NAMALWA (cell line): ENCODE measurements around the gene ZNF397.

Experiments
- DNase-seq: peaks from one replicate; pipeline ENCODE4 v3.0.0-alpha.2; 2015; ENCODE audit warnings: low spot score

The ZNF397 gene

DNA sequence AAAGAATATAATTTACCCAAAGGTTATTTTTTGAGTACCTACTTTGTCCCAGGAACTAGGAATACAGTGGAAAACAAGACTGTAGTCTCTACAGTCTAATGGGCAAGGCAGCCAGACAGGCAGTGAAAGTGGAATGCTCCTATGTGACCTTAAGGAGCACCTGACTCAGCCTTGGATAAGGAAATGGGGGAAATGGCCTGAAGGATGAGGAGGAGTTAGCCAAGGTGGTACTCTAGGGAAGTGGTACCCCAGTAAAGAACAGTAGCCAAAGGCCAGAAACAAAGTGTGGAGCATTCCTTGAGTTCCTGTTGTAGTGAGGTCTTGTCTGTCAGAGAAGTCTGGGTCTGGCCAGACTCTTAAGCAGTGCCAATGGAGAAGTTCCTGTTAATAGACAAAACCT lies 6.0 kb downstream of the ZNF397 start:
- no peak for DNase-seq

- DNase-seq, result peak; percentile 11
Measured at GRCh38 chr18:35247412-35248249, 6.8 kb downstream of the ZNF397 start.

DNA sequence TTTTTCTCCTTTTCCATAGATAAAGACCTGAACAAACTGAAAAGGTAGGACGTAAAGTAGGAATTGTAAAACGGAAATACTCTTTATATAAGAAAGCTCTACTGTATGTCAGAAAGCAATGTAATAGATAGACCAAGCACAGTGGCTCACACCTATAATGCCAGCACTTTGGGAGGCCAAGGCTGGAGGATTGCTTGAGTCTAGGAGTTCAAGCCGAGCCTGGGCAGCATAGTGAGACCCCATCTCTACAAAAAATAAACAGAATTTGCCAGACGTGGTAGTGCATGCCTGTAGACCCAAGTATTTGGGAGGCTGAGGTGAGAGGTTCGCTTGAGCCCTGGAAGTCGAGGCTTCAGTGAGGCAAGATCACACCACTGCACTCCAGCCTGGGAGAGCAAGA lies 7.6 kb downstream of the ZNF397 start:
- DNase-seq, result no peak

GRCh38 chr18:35252466-35252865 lies 11.6 kb downstream of the ZNF397 start:
- no peak for DNase-seq

DNA sequence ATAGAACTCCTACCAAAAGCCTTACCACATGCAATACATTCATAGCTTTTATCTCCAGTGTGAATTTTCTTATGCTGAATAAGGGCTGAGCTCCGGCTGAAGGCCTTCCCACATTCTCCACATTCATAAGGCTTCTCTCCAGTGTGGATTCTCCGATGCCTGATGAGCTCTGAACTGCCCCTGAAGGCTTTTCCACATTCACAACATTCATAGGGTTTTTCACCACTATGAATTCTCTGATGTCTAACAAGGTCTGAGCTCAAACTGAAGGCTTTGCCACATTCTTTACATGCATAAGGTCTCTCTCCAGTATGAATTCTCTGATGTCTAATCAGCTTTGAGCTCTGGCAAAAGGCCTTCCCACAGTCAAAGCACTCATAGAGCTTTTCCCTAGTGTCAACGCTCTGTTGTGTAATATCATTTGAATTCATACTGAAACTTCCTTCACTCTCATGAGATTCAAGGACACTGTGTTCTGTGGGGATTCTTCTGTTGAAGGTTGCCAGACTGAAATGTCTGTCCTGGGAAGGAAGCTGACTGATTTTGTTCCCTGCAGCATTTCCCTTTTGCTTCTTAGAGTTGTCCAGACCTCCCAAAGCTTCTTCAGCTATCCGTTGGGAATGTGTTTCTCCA lies 12.9 kb downstream of the ZNF397 start:
- DNase-seq, result no peak

DNA sequence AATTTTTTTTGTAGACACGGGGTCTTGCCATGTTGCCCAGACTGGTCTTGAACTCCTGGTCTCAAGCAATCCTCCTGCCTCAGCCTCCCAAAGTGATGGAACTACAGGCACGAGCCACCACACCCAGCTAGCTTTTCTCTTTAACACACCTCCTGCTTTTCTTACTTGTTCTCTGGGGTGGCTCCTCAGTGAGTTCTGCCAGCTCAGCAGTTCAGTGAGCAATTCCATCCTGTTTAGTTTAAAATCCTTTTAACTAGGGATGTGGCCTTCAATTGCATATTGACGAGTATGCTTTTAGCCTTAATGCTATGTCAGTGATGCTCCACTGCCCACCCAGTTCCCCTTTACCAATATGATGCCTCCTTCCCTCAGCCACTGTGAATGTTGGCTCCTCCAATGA lies 16.1 kb downstream of the ZNF397 start:
- no peak for DNase-seq

GRCh38 chr18:35264409-35264808 lies 23.6 kb downstream of the ZNF397 start:
- DNase-seq, result no peak

GRCh38 chr18:35267161-35267651 lies 26.4 kb downstream of the ZNF397 start:
- DNase-seq, result no peak

- no peak for DNase-seq
Measured at GRCh38 chr18:35267809-35268208, 27.0 kb downstream of the ZNF397 start.

DNA sequence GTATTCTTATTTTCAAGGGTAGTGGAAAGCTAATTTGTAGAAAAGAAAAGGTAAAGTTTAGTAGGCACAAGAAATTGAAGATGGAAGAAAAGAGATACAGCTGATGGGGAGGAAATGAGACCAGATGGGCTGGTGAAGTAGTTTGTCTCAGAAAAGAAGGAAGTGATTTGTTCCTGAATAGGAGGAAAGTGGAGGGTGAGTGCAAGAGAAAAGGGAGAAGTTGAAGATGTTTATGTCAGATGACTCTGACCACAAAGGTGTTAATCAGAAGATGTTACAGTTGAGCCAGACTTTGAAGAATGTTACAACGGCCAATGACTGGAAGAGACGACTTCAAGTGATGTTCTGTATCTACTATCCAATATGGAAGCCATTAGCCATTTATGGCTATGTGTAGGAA lies 28.0 kb downstream of the ZNF397 start:
- DNase-seq, result no peak

GRCh38 chr18:35271656-35272055 lies 30.8 kb downstream of the ZNF397 start:
- DNase-seq, result no peak

- DNase-seq, result no peak
Measured at GRCh38 chr18:35276267-35276666, 35.4 kb downstream of the ZNF397 start.

DNA sequence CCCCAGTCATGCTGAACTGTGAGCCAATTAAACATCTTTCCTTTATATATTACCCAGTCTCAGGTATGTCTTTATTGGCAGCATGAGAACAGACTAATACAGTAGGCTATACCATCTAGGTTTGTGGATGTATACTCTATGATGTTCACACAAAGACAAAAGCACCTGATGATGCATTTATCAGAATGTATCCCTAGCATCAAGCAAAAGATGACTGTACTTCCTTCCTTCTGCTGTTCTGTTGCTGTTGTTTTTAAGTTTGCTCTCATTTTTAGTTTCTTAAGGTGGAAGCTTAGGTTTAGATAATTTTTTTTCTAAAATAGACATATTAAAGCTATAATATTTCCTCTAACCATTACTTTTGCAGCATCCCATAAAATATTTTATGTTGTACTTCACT lies 36.8 kb downstream of the ZNF397 start:
- no peak for DNase-seq

- no peak for DNase-seq
Measured at GRCh38 chr18:35278085-35278484, 37.3 kb downstream of the ZNF397 start.

GRCh38 chr18:35278969-35279368 lies 38.1 kb downstream of the ZNF397 start:
- DNase-seq, result no peak

GRCh38 chr18:35282353-35282752 lies 41.5 kb downstream of the ZNF397 start:
- DNase-seq, result no peak

DNA sequence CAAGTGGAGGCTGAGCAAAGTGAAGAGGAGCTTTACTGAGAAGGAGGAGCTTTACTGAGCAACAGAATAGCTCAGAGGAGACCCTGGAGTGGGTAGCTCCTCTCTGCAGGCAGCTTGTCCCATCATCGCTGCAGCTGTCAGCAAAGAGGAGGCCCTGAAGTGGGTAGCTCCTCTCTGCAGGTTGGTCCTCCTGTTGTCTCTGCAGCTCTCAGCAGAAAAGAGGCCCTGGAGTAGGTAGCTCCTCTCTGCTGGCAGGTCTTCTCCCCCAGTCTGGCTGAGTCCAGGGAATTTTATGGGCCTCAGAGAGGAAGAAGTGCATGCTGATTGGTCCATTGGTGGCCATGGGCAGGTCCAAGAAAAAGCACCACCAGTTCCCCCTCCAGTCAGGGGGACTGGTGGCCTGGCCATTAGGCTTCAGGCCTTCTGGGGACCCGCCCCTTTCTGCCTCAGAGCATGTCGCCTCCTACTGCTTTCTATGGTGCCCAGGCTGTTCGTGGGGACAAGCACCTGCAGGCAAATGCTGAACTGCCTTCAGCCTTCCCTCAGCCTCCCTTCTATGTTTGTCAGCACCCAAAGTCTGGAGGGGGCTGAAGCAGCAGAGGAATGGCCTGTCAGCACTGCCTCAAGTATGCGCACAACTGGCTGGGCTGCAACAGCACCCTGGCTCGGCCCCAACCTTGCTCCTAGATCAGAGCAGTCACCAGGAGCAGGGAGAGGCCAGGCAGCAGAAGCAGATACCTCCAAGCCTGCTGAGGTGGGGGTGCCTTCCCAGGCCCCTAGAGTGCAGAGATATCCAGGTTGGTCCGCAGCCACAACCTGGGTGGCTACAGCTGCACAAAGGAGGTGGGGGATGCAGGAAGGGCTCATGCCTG lies 43.3 kb downstream of the ZNF397 start:
- DNase-seq, result no peak

GRCh38 chr18:35284841-35285240 lies 44.0 kb downstream of the ZNF397 start:
- DNase-seq, result no peak

- no peak for DNase-seq
Measured at GRCh38 chr18:35289293-35289692, 48.5 kb downstream of the ZNF397 start.

DNA sequence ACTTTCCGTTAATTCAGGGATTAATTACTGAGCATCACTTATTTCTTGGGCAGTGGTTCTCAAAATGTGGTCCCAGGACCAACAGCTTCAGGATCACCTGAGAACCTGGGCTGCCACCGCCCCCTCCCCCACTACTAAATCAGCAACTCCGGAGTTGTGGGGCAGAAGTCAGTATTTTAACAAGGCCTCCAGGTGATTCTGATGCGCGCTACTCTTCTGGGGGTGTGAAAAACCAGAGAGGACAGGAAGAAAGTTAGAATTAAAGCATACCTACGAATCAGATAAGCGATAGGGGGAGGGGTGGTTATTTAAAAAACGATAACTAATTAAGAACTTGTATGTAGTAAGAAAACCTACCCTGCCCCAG lies 48.9 kb downstream of the ZNF397 start:
- no peak for DNase-seq

GRCh38 chr18:35290094-35290735 lies 49.4 kb downstream of the ZNF397 start, which contains the start of gene ZSCAN30:
TSS of gene ZSCAN30 (minus strand) at chr18:35290229. CDS start at chr18:35264352, 25,877 bp downstream.
- peak; percentile 94 for DNase-seq

GRCh38 chr18:35291166-35291565 lies 50.3 kb downstream of the ZNF397 start:
- peak; percentile 13 for DNase-seq
